ENCODE measurements around the gene SYT1.
"Not testable (repeated sequence)": the region's sequence is repeated elsewhere in the genome, so short reads cannot be mapped to it uniquely, and the experiment has no call there.

GRCh38 chr12:78840518-78841019 lies 24.0 kb upstream of the SYT1 start:
- not testable (repeated sequence) for TF ChIP-seq CTCF (IDR thresholded peaks at IDR 0.05; ENCODE audit: insufficient read depth, low read length); REST (IDR thresholded peaks at IDR 0.05; ENCODE audit: insufficient replicate concordance, low read depth); POLR2AphosphoS5 (IDR thresholded peaks at IDR 0.05; ENCODE audit: low read depth); GABPA (IDR thresholded peaks at IDR 0.05; ENCODE audit: low read depth)
